Measurements from ENCODE around the gene RBL2. TPM values are rescaled to one million over a fixed set of nuclear protein-coding genes. Genes with fewer than 3 reads are reported as not detected.
"Not testable (repeated sequence)": the region's sequence is repeated elsewhere in the genome, so short reads cannot be mapped to it uniquely, and the experiment has no call there.

The RBL2 gene
- total RNA-seq, 1 donor from 2014 or later: 24.5 TPM

DNA sequence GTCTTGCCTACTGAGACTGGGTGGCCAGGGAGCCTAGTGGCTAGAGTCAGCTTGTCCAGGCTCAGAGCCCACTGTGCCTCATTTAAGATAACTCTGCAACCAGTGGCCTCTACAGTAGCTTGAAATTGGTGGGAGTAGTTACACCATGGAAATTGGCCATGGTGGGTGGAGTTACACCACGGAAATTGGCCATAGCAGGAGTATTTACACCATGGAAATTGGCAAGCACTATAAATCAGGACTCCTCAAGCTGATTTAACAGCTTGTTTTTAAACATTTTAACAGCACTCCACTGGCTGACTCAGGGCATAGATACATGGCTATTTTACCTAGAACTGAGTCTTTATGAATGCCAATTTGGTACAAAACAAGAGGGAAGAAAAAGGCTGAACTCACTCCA, 96.5 kb downstream of the RBL2 start:
- no peak for DNase-seq (ENCODE audit: low read depth in 2 of 2)

DNA sequence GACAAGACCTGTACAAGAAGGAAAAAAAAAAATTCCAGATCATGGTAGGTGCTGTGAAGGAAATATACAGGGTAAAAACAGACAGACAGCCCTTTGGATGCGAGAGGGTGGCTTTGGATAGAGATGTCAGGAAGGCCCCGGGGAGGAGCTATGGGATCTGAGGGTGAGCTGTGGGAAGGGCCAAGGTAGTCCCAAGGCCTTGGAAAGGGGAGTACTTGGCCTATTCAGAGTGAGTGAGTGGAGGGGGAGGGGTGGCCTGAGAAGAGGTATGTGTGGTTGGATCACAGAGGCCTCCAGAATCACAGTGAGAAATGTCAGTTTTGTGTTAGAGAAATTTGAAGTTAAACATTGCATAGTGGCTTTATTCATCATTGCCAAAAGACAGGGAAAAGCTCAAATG, 99.9 kb downstream of the RBL2 start:
- no peak for DNase-seq (ENCODE audit: low read depth in 2 of 2)

DNA sequence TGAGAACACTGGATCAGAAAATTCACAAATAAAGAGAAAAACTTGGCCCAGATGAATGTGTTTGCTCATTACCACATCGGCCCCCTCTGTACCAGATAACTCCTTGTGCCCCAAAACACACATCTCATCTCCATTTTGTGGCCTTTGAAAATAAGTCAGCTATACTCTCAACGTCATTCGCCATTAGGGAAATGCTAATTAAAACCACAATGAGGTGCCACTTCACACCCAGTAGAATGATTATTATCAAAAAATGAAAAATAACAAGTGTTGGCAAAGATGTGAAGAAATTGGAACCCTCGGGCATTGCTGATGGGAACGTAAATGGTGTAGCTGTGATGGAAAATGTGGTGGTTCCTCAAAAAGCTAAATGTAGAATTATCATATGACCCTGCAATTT, 103.4 kb downstream of the RBL2 start:
- no peak for DNase-seq (ENCODE audit: low read depth in 2 of 2)

DNA sequence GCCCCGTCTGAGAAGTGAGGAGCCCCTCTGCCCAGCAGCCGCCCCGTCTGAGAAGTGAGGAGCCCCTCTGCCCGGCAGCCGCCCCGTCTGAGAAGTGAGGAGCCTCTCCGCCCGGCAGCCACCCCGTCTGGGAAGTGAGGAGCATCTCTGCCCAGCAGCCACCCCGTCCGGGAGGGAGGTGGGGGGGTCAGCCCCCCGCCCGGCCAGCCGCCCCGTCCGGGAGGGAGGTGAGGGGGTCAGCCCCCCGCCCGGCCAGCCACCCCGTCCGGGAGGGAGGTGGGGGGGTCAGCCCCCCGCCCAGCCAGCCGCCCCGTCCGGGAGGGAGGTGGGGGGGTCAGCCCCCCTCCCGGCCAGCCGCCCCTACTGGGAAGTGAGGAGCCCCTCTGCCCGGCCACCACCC, 105.1 kb downstream of the RBL2 start:
- not testable (repeated sequence) for DNase-seq (ENCODE audit: low read depth in 2 of 2)

DNA sequence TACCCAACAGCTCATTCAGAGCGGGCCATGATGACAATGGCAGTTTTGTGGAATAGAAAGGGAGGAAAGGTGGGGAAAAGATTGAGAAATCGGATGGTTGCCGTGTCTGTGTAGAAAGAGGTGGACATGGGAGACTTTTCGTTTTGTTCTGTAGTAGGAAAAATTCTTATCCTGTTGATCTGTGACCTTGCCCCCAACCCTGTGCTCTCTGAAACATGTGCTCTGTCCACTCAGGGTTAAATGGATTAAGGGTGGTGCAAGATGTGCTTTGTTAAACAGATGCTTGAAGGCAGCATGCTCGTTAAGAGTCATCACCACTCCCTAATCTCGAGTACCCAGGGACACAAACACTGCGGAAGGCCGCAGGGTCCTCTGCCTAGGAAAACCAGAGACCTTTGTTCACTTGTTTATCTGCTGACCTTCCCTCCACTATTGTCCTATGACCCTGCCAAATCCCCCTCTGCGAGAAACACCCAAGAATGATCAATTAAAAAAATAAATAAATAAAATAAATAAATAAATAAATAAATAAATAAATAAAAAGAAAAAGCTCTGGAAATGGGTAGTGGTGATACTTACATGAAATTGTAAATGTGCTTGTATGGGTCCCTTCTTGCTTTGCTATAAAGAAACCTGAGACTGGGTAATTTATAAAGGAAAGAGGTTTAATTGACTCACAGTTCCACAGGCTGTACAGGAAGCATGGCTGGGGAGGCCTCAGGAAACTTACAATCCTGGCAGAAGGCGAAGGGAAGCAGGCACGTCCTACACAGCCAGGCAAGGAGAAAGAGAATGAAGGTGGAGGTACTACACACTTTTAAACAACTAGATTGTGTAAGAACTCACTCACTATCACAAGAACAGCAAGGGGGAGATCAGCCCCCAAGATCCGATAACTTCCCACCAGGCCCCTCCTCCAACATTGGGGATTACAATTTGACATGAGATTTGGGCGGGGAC, 105.8 kb downstream of the RBL2 start:
- not testable (repeated sequence) for DNase-seq (ENCODE audit: low read depth in 2 of 2)

Other genes with a start within 250 kb of the RBL2 start
- gene AKTIP, start 68.7 kb downstream of the RBL2 start, total RNA-seq: 19.0 and 22.6 TPM in 2 replicates